Ascending aorta (tissue), 2 donors: ENCODE measurements around the gene SLC23A3. TPM values are rescaled to one million over a fixed set of nuclear protein-coding genes. Genes with fewer than 3 reads are reported as not detected.
A peak's percentile ranks its signal among the peaks of the same experiment; 100 is the strongest.

Experiments
- DNase-seq, 2 donors: peaks; one replicate each; pipeline ENCODE4 v3.0.0-alpha.2; 2019; ENCODE audit warnings: low spot score in 2 of 2
- H3K27ac ChIP-seq, 2 donors: fragments of 200-600 bp; sonication (generic); one replicate each; pipeline ENCODE4 v1.5.1; 2016 to 2017; ENCODE audit warnings: mild to moderate bottlenecking in 1 of 2
- H3K27me3 ChIP-seq: fragments of 200-600 bp; sonication (generic); one replicate; pipeline ENCODE4 v1.5.1; 2017
- H3K36me3 ChIP-seq, 2 donors: fragments of 200-600 bp; sonication (generic); one replicate each; pipeline ENCODE4 v1.5.1; 2016
- H3K4me1 ChIP-seq, 2 donors: fragments of 200-600 bp; sonication (generic); one replicate each; pipeline ENCODE4 v1.5.1; 2016 to 2017; ENCODE audit warnings: mild to moderate bottlenecking in 1 of 2
- H3K4me3 ChIP-seq, 2 donors: fragments of 200-600 bp; sonication (generic); one replicate each; pipeline ENCODE4 v1.5.1; 2016 to 2017; ENCODE audit warnings: mild to moderate bottlenecking in 1 of 2
- H3K9me3 ChIP-seq, 2 donors: fragments of 200-600 bp; sonication (generic); one replicate each; pipeline ENCODE4 v1.5.1; 2016
- intact Hi-C: fragments of 100-400 bp; cut with DNase I; formaldehyde crosslinking; loops from one replicate; pipeline ENCODE4 v1.15.1; 2023
- total RNA-seq: library from RNA; depleted of rRNA; stranded (reverse); fragments of >200 nt; gene quantifications from one replicate; pipeline ENCODE4 v1.1.0, GENCODE V29; 2016
- TF ChIP-seq, protein P1 (sequence below), 3 experiments: fragments of 200-600 bp in 2 of 3; fragments of 450-650 bp in 1 of 3; sonication (generic) in 2 of 3; IDR thresholded peaks; one replicate each; pipeline ENCODE4 v1.5.1; 2016 to 2019; ENCODE audit warnings: antibody characterized with exemption in 3 of 3, mild to moderate bottlenecking in 1 of 3, moderate library complexity in 1 of 3

Gene SLC23A3
- total RNA-seq, 1 donor from 2014 or later = 14.2 TPM

DNA sequence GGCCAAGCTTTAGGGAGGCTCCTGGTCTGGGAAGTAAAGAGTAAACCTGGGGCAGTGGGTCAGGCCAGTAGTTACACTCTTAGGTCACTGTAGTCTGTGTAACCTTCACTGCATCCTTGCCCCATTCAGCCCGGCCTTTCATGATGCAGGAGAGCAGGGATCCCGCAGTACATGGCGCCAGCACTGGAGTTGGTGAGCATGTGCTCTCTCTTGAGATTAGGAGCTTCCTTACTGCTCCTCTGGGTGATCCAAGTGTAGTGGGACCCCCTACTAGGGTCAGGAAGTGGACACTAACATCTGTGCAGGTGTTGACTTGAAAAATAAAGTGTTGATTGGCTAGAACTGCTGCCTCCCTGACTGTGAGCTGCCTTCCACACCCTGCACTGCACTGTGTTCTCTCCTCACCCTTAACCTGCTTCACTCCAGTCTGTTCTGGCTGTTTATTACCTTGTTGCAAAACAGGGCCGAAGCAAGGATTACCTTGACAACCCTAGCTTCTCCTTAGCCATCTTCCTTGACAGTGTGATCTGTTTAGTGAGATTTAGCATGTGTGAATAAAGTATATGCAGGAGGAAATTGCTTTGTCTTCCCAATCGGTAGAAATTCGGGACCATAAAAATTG, 13.4 kb upstream of the SLC23A3 start:
- DNase-seq = peak in 1 of 2 donors; percentile 59
- H3K27me3 ChIP-seq = no peaks in the 10 kb centered on the region
- TF ChIP-seq, protein P1, sequence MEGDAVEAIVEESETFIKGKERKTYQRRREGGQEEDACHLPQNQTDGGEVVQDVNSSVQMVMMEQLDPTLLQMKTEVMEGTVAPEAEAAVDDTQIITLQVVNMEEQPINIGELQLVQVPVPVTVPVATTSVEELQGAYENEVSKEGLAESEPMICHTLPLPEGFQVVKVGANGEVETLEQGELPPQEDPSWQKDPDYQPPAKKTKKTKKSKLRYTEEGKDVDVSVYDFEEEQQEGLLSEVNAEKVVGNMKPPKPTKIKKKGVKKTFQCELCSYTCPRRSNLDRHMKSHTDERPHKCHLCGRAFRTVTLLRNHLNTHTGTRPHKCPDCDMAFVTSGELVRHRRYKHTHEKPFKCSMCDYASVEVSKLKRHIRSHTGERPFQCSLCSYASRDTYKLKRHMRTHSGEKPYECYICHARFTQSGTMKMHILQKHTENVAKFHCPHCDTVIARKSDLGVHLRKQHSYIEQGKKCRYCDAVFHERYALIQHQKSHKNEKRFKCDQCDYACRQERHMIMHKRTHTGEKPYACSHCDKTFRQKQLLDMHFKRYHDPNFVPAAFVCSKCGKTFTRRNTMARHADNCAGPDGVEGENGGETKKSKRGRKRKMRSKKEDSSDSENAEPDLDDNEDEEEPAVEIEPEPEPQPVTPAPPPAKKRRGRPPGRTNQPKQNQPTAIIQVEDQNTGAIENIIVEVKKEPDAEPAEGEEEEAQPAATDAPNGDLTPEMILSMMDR (IDR thresholded peaks at IDR 0.05) = no peak
- peaks cover 4 to 12% of the 10 kb centered on the region in 2 donors for H3K4me1 ChIP-seq
- H3K4me3 ChIP-seq = no peak overlapping the region
- peaks cover 40 to 47% of the 10 kb centered on the region in 2 donors for H3K36me3 ChIP-seq
- intact Hi-C loops = no loop called here
- no peak overlapping the region for H3K27ac ChIP-seq
- H3K9me3 ChIP-seq = no peaks in the 10 kb centered on the region

DNA sequence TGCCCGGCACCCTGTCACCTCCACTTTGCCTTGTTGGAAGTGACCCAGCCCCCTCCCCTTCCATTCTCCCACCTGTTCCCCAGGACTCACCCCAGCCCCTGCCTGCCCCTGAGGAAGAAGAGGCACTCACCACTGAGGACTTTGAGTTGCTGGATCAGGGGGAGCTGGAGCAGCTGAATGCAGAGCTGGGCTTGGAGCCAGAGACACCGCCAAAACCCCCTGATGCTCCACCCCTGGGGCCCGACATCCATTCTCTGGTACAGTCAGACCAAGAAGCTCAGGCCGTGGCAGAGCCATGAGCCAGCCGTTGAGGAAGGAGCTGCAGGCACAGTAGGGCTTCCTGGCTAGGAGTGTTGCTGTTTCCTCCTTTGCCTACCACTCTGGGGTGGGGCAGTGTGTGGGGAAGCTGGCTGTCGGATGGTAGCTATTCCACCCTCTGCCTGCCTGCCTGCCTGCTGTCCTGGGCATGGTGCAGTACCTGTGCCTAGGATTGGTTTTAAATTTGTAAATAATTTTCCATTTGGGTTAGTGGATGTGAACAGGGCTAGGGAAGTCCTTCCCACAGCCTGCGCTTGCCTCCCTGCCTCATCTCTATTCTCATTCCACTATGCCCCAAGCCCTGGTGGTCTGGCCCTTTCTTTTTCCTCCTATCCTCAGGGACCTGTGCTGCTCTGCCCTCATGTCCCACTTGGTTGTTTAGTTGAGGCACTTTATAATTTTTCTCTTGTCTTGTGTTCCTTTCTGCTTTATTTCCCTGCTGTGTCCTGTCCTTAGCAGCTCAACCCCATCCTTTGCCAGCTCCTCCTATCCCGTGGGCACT, 12.7 kb upstream of the SLC23A3 start:
- Histone ChIP-seq H3K4me1 (peaks cover 4 to 12% of the 10 kb centered on the region in 2 donors), H3K27ac (no peak overlapping the region), H3K27me3 (no peaks in the 10 kb centered on the region), H3K9me3 (no peaks in the 10 kb centered on the region), H3K36me3 (peaks cover 40 to 47% of the 10 kb centered on the region in 2 donors), H3K4me3 (no peak overlapping the region)
- TF ChIP-seq, protein P1 (IDR thresholded peaks at IDR 0.05) = no peak
- peak in 1 of 2 donors; percentile 54 for DNase-seq
- intact Hi-C loops = no loop called here

GRCh38 chr2:219181531-219181930, 11.7 kb upstream of the SLC23A3 start:
- peak in 1 of 2 donors; percentile 28 for DNase-seq
- TF ChIP-seq, protein P1 (IDR thresholded peaks at IDR 0.05) = no peak
- Histone ChIP-seq H3K27me3 (no peaks in the 10 kb centered on the region), H3K4me3 (no peak overlapping the region), H3K27ac (no peak overlapping the region), H3K9me3 (no peaks in the 10 kb centered on the region), H3K36me3 (peaks cover 40 to 47% of the 10 kb centered on the region in 2 donors), H3K4me1 (peaks cover 4 to 12% of the 10 kb centered on the region in 2 donors)
- intact Hi-C loops = no loop called here

DNA sequence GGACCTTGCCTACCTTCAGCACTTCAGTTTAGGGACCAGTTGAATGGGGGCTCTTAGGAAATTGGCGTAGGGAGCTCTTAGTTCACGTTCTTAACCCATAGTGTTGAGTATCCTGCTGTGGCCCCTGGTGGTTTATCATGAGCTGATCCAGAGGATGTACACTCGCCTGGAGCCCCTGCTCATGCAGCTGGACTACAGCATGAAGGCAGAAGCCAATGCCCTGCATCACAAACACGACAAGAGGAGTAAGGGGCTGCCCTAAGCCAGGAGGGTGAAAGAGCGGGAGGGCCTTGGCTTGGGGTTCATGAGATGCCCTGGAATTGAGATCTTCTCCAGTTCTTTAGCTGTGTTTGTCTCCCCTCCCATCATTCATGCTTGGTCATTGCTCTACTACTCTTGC, 11.1 kb upstream of the SLC23A3 start:
- peaks cover 4 to 12% of the 10 kb centered on the region in 2 donors for H3K4me1 ChIP-seq
- TF ChIP-seq, protein P1 (IDR thresholded peaks at IDR 0.05) = no peak
- no peak overlapping the region for H3K27ac ChIP-seq
- H3K27me3 ChIP-seq = no peaks in the 10 kb centered on the region
- H3K36me3 ChIP-seq = peaks cover 40 to 47% of the 10 kb centered on the region in 2 donors
- no peak overlapping the region for H3K4me3 ChIP-seq
- intact Hi-C loops = no loop called here
- peak in 1 of 2 donors; percentile 45 for DNase-seq
- no peaks in the 10 kb centered on the region for H3K9me3 ChIP-seq

- peak in 1 of 2 donors; percentile 53 for DNase-seq
- intact Hi-C loops = loop anchor here (5.0 kb wide), 1 partner anchor 207 kb away; the partner anchor contains the start of gene DNPEP
- peak overlapping the region; percentile 91 to 99 for H3K4me3 ChIP-seq
- H3K36me3 ChIP-seq = peaks cover 40 to 51% of the 10 kb centered on the region in 2 donors
- H3K4me1 ChIP-seq = peaks cover 4 to 22% of the 10 kb centered on the region in 2 donors
- TF ChIP-seq, protein P1 (IDR thresholded peaks at IDR 0.05) = no peak
- no peaks in the 10 kb centered on the region for H3K9me3 ChIP-seq
- H3K27me3 ChIP-seq = no peaks in the 10 kb centered on the region
- H3K27ac ChIP-seq = peak overlapping the region in 1 of 2 donors; percentile 9
Measured at GRCh38 chr2:219179601-219180465, 10.0 kb upstream of the SLC23A3 start.
